GM21576 (cell line): ENCODE results near the gene ST7.

ENCODE experiments used
- ATAC-seq: cut with Tn5 transposase; IDR thresholded peaks from one replicate; pipeline ENCODE4 v1.9.1; 2021; ENCODE audit warnings: mild to moderate bottlenecking, moderate library complexity; ENCODE audit not compliant: unreplicated experiment

ST7 gene

DNA sequence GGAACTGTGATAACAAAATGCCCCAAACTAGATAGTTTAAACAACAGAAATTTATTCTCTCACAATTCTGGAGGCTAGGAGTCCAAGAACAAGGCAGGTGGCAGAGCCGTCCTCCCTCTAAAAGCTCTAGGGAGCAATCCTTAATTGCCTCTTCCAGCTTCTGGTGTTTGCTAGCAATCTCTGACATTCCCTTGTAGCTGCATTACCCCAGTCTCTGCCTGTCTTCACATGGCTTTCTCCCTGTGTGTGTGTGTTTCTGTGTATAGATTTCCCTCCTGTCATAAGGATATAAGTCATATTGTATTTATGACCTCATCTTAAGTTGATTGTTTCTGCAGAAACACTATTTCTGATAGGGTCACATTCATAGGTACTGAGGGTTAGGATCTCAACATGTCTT, 192.0 kb downstream of the ST7 start:
- ATAC-seq = no peak

DNA sequence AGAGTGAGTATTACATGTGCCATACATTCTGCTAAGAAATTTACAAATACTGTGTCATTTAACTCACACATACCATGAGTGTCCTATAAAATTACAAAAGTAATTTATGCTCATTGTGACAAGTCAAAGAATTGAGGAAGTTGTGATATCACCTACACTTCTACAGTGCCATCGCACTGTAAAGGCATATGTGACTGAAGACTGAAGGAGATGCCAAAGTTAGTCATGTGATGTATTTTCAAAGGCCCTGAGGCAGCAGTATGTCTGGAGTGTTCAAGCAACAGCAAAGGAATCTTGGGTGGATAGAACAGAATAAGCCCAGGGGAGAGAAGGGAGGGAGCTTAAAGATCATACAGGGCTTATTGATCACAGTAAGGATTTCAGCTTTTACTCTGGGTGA, 192.8 kb downstream of the ST7 start:
- ATAC-seq = no peak

DNA sequence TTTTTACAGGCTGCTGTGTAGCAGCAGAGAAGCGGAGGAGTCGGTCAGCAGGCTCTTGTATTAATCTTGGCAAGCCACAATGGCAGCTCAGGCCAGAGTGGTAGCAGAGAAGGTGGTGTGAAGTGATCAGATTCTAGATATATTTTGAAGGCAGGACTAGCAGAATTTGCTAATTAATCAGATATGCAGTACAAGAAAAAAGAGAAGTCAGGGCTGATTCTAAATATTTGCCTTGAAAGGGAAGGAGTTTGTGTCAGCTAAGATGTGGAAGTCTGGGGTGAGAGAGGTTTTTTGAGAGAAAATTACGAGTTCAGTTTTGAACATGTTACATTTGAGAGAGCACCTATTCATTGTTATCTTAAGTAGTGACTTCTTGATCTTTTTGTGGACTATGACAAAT, 193.2 kb downstream of the ST7 start:
- ATAC-seq = no peak

DNA sequence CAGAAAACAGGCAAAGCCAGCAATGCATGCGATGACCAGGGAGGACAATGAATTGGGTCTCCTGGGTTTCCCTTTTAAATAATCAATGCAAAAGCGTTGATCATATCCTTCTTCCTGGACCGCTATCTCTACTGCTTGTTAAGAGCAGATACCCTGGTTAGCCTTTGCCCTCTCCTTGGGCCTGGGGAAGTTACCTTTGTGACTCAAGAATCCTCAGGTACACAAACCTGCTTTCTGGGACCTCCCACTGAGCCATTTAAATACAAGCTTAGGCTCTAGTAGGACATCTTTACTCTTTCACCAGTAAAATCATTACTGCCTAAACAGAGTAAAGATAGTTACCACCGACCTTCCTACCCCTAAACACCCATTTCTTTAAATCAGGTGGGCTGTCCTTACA, 195.7 kb downstream of the ST7 start:
- ATAC-seq = no peak

DNA sequence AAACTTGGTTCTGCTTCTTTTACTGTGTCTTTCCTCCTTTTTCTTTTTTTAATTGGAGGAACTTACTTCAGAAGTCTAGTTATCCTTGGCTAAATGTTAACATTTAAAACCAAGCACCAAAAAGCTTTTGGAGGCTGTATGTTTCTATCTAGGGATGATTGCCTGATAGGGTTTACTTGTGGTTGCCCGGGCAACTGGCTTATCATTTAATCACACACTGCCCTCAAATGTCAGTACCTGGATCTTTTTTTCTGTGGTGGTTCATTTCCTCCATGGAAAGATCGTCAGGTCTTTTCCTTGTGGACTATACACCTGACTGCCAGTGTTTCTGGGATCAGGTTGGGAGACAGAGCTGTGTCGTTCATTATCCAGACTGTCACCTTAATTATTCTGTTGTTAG, 196.4 kb downstream of the ST7 start:
- no peak for ATAC-seq

DNA sequence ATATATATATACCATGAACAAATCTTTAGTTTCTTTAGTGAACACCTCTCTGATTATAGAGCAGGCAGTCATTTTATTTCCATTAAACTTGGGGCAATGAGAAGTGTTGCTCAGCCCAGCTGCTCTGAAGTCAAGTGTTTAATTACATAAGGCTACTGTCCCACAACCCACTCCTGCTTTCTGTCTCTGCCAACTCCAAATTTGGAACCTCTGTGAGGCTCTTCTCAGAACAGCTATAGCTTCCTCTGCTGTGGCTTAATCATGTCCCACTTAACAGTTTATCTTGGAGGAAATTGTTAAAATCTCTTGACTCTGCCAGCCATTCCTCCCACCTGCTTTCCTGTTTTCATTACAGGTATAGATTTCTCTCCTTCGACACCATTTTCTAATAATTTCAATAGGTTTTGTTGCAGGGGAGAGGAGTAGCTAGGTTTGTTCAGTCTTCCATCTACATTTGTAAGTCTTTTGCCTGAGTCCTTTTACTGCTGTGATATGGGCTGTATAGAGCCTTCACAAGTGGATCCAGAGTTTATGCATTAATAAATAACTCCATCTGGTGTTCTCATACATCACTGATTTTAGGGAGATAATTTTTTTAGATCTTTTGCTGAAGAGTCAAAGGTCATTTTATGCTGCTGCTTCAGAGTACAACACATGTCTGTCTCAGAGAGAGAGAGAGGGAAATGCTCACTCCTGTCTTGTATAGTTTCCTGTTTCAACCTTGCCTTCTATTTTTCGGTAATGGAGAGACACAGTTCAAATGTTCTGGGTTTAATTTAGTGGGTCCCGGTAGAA, 199.1 kb downstream of the ST7 start:
- ATAC-seq = no peak

DNA sequence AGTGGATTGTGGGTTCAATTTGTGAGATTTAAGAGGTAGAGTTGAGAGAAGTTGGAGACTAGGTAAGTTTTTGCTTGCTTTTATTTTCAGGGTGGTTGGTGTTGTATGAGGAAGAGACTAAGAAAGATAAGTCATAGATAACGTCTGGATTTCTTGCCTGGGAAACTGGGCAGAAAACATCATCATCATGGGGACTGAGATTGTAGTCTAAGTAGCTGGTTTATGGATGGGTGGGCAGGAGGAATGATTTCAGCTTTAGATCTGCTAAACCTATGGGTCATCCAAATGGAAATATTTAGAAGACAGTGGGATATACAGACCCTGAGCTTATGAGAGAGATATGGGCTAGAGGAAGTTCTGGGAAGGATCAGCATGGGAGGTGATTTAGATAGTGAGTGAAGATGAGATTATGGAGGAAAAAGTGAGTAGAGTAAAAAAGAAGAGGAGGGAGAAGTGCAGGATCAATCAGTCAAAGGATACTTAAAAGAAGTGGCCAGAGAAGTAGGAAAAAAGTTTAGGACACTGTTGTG, 199.8 kb downstream of the ST7 start:
- ATAC-seq = no peak

DNA sequence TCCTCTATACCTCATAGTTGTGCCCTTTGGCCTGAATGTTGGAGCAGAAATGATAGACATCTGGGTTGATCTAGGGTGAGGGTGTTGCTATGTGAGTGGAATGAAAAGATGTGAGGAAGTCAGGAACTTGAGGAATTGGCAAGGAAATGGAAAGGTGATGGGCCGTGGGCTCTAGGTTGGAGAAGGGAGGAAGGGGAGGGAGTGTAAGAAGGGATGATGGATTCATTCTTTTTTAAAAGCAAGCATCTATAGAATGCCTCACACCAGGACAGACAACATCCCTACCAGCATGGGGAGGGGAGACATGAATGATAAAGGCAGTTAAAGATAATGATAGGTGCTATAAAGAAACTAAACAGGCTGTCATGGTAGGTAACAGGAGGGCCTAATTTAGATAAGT, 201.4 kb downstream of the ST7 start:
- no peak for ATAC-seq

DNA sequence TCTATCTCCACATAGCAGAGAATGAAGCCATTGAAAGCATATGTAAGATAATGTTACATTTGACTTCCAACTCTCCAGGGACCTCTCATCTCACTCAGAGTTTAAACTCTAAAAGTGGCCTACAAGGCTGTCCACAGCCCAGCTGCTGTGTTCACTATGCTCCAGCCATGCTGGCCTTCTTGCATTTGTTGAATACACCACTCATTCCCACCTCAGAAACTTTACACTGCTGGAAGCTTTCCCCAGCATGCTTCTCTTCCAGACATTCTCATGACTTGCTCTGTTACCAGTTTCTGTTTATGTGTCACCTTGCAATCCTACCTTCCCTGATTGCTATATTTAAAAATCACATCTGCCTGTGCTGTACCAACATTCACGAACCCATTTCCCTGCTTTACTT, 202.4 kb downstream of the ST7 start:
- no peak for ATAC-seq

DNA sequence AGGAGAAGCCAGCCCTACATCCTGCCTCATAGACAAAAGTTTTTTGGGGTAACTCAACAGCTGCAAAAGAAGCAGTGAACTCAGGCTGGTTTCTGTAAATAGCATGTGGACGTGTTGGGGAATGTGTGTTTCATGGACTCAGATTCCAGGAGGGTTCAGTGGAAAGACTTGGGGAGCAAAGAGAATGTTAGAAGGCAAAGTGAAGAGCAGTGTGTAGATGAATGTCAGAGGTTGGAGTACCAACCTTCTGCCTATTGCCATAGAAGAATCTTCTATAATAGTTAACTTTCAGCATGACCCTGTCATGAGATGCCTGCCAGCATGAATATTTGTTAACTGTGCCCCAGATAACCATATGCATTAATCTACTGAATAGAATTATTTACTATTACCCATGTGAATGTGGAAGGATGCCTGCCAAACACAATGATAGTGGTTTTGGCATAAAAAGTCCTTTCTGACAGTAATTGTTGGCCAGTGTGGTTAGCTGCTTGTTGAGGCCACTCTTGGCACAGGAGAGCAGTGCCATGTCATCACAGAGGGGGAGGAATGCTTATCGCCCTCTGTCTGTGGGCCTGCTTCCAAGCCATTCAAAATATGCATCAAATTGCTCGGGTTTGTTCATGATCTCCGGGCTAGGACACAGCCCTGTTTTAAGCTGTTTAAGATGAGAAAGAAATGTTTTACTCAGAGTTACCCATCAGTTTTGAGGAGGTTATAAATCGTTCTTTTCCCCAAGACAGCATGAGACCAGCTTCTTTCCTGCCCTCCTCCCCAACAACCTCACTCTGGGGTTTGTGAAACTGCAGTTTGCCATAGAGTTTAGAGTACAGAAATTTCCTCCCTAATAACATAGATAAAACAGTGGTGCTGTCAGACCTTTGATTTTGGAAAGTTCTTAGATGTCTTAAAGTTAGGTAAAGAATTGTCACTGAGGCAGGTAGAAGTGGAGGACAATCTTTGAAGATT, 204.2 kb downstream of the ST7 start:
- no peak for ATAC-seq

DNA sequence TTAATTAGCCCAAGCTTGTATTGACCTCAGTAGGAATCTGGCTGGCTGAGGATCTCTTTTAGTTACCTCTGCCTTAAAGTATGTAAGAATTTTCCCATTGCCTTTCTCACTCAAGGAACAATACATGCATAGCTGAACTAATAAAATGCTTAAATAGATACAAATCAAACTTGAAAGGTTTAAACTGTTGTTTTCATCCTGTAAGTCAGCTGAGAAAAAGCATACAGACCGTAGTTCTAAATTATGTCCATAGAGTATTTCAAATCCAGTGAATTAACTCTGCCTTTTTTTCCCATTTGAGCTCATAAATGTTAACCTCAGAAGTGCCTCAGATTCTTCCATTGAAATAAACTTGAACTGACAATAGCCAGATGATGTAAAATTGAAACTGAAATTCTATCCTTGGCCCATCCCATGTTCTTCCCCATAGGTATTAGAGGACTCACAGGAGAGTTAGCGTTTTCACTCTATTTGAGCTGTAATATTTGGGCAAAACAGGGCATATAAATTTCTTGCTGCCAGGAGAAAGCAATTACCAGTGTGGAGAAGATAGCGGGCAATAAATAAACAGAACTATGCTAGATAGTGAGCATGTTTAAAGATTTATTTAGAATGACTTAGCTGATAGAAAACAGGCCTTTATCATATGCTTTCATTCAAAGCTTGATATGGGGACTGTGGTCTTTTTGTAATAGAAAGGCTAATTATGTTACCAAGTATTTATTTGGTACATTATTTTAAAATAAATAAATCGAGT, 205.8 kb downstream of the ST7 start:
- no peak for ATAC-seq

DNA sequence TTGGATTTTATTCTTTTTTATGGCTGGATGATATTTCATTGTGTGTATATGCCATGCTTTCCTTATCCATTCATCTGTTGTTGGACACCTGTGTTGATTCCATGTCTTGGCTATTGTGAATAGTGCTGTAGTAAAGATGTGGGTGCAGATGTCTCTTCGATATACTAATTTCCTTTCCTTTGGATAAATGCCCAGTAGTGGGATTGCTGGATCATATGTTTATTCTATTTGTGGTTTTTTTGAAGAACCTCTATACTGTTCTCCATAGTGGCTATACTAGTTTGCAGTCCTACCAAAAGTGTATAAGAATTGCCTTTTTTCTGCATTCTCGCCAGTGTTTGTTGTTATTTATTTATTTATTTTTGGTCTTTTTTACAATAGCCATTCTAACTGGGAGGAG, 209.8 kb downstream of the ST7 start:
- ATAC-seq = no peak

DNA sequence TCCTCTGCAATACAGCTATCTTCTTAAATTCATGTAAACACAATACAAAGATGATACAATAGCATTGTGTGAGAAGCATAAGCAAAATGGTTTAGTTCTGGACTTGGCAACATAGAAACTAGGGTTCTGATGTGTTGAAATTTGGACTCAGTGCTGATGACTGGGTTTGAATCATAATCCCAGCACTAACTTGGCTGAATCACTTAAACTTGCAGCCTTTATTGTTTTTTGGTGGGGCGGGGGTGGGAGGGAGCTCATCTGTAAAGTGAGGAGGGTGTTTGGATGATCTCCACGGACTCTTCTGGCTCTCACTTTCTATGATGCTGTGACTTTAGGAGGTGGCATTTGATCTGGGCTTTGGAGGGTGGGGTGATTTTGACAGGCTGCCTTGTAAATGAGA, 211.3 kb downstream of the ST7 start:
- no peak for ATAC-seq

DNA sequence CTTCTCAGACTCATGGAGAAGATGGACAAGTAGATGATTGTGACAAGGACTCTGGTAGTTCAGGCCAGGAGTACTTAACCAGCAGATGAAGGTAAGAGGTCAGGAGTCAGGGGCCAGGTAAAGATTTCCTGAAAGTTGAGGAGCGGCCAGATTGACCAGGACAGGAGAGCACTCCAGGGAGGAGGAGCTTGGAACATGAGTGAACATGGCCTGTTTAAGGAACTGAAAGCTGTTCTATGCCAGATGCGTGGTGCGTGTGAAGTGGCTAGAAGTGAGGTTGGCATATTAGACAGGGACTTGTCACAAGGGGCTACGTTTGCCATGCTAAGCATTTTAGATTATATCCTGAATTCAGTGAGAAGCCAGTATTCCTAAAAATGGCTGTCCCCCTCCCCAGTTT, 212.4 kb downstream of the ST7 start:
- ATAC-seq = peak; percentile 64

DNA sequence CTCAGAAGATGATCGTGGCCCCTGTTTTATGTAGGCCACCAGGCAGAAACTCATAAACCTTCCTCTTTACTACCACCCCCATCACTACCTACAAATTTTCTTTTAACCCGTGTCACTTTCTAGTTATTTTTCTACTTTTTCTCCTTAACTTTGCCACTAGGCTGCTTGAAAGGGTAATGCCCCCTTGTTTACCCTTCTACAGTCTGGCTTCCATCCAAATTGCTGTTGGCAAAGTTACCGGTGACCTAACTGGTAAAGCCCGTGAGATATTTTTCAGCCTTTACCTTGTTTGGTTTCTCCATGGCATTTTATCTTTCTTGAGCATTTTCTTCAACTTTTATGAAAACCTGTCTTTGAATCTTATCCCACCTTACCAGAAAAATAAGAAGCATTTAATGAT, 216.6 kb downstream of the ST7 start:
- no peak for ATAC-seq

DNA sequence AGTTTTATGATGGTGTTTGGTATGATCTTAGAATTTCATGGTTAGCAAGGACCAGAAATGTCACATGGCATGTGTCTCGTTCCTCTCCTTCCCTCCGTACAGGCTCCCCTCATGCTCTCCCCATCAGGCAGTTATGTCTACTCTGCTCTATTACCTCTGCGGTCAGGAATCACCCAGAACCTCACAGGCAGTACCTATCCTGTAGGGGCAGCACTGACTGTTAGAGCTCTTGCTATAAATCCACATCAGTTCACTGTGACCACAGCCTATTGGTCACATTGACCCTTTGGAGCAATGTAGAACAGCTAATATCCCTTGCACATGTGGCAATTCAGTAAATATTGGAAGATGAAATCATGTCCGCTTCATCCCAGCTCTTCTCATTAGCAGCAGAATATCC, 217.8 kb downstream of the ST7 start:
- ATAC-seq = no peak

DNA sequence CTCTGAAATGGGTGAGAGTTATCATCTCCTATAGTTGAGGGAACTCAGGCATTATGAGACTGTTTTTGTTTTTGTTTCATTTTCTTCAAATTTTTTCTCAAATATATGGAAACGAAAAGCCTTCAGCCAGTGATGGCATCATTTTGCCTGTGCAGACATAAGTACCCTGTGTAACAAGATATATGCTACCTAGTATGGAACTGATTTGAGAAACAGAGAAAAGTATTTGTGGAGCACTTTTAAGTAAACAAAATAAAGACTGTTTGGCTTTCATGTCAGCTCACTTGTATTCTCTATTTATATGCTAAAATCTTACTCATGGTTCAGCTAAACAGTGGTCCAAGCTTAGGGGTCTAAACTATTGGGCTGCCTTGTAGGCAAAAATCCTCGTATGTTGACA, 219.0 kb downstream of the ST7 start:
- no peak for ATAC-seq

DNA sequence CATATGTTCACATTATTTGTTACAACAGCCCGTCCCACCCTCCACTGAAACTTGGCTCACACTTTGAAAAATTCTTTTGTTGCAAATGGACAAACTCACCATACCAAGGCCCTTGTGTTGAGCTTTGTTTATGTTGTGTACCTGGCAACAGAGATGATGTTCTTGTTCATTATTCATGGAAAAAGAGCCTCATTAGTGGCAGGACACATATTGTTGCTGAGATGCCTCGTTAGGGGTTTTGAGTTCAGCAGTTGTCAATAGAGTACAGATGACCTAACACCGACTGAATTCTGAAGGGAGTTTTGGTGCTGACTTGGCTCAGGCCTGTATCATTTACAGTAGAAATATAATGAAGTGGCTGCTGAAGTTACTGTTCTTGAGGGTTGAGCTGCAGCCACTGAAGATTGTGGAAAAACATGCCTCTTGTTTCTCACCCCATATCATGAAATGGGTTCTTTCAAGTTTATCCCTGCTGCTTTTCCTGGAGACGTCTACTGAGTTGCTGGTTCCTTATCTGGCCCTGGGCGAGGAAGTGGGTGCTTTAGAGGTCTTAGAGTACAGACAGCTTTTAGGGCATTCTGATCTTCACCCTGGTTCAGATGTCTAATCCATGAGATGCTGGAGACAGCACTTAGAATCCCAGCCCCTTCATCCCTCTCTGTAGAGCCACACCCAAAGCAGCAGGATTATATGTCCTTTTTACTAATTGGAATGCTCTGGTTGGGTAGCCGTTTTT, 219.9 kb downstream of the ST7 start:
- no peak for ATAC-seq

DNA sequence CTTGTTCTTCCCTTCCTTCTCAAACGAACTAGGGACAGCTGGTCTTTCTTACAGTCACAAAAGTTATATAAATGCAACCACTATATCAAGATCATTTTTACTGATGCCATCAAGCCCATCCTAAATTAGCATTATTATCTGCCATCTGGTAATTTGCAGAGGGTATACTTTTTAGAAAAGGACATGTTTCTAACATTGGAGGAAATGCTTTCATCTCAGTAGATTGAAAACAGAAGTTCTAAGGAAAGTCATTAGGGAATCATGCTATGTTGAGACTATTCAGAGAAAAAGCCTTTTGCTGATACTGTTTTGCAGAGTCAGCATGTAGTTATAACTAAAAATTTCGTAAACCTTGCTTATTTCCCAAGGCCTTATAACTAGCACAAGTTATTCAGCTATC, 222.9 kb downstream of the ST7 start:
- no peak for ATAC-seq

DNA sequence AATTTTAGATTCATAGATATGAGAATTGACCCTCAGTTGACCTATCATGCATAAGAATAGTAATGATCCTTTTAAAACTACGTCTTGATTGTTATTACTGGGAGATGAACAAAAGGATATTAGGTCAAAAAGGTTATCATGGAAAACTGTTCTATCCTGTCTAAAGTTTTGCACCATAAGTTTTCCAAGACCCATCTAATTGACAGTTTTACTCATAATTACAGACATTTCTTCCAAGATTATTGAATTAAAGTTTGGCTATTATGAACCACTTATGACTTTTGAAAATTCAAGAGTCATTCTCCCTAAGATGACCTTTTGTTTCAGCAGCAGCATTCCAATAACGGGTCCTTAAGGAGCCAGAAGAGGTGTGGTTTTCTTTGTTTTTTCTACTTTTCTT, 225.3 kb downstream of the ST7 start:
- ATAC-seq = no peak

DNA sequence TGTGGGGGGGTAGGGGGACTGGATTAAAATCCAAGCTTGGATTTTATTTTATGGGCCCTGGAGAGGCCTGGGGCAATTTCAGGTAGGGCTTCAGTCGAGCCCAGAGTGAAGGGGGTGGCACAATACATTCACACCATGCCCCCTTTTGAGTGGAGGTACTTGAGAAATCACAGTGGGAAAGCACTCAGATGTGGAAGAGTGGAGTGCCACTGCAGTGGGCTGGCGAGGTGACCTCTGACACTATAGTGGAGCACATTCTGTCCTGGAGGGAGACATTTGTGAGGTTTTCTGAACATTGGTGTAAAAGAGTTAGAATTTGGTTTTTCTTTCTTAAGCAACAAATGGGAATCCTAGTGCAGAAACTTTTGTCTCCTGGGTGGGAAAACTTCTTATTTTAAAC, 226.4 kb downstream of the ST7 start:
- no peak for ATAC-seq
